GM19193 (cell line): Measurements from ENCODE around the gene IL6R.

Experiments
- POLR2A ChIP-seq: IDR thresholded peaks from 4 replicates; pipeline ENCODE4 v1.6.1; 2011; ENCODE audit not compliant: insufficient read depth, insufficient read length; ENCODE audit errors: extremely low read depth

The IL6R gene

DNA sequence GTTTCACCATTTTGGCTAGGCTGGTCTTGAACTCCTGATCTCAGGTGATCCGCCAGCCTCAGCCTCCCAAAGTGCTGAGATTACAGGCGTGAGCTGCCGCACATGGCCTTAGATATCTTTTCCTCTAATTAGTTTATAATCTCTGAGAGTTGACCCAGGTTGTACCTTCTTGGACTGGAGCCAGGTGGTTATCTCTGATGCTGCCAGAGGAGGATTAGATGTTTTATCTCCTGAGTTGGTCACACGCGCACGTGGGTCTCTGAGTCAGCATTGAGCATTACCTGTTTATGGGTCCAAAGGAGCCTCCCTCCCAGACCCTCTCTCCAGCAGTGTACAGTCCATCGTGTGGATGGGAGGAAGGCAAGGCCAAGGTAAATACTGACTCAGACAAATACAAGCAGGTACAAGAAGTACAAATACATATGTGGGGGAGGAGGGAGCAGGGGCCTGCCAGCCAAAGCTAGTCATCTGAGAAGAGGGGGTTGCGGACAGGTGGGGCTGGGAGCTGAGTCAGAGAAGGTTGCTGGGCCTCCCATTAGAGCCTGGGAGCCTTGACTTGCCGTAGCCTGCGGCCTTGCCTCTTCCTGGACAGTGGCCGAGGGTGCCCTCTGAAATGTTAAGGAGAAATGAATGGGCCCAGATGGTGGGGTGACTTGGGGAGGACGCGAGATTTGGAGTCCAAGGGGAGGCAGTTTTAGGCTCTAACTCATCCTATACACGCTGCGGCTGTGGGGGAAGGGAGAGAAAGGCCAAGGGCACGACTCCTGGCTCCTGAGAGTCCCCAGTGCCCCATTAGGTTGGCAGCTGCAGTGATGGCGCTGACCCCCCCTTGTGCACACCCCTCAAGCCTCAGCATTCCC, 13.1 kb downstream of the IL6R start:
- no peak for TF ChIP-seq POLR2A

DNA sequence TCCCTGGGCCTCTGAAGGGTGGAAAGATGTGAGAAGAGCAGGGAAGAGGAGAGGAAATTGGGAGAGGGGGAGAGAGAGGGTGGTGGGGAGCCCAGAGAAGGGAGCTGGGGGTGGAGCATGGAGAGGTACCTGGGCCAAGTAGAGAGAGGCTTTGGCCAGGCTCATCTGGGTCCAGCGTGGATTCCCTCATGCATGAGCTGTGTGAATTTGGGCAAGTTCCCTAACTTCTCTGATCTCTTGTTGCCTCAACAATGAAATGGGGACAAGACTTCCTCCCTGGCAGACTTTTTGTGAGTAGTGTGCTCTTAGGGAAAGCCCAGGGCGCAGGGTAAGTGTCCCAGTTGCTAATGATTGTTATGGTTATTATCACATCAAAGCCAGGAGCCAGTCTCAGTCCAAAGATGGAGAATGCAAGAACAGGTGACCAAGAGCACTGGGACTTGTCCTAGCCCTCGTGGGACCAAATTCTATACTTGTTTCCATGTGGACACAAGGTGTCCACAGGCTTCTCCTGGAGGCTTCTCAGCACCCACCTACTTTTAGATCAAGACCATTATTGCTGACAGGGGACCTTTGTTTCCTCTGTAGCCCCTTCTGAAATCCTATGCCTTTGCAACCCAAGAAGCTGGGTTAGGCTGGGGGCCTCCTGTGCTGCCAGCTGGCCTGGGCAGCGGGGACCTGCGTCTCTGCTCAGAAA, 13.9 kb downstream of the IL6R start:
- no peak for TF ChIP-seq POLR2A

DNA sequence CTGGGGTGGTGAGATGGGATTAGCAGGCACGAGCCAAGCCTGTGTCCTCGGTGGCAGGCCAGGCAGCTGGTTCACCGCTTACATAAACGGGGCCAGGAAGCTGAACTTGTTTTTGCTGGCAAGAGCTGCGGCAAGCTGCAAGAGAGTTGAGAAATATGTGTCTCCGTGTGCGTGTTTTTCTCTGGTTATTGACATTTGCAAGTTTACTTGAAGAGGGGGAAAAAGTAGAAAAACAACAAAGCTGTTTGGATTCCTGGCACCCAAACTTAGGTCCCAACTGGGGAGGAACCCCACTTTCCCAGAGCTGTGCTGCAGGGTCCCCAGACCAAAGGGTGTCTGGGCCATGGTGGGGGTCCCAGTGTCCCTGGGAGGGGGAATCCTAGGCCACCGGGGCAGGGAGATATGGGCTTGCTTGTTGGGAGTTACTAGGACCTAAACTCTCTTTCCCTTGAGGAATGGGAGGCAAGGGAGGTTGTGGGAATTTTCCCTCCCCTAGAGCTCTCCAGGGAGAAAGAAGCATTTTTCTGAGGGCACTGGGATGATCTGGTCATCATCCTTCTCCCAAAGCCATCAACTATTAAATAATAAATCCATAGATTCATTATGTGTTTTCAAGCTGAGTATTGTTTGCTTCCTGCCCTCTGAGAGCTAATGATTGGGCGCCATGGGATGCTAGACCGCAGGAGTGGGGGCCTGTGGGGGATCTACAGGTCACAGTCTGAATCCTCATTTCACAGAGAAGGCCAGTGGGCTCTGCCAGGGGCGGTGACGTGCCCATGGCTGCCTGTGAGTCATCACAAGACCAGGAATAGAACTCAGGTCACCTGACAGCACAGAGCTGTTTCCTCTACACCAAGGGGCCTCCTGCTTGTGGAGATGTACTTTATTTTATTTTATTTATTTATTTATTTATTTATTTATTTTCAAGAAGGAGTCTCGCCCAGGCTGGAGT, 14.8 kb downstream of the IL6R start:
- TF ChIP-seq POLR2A: no peak

DNA sequence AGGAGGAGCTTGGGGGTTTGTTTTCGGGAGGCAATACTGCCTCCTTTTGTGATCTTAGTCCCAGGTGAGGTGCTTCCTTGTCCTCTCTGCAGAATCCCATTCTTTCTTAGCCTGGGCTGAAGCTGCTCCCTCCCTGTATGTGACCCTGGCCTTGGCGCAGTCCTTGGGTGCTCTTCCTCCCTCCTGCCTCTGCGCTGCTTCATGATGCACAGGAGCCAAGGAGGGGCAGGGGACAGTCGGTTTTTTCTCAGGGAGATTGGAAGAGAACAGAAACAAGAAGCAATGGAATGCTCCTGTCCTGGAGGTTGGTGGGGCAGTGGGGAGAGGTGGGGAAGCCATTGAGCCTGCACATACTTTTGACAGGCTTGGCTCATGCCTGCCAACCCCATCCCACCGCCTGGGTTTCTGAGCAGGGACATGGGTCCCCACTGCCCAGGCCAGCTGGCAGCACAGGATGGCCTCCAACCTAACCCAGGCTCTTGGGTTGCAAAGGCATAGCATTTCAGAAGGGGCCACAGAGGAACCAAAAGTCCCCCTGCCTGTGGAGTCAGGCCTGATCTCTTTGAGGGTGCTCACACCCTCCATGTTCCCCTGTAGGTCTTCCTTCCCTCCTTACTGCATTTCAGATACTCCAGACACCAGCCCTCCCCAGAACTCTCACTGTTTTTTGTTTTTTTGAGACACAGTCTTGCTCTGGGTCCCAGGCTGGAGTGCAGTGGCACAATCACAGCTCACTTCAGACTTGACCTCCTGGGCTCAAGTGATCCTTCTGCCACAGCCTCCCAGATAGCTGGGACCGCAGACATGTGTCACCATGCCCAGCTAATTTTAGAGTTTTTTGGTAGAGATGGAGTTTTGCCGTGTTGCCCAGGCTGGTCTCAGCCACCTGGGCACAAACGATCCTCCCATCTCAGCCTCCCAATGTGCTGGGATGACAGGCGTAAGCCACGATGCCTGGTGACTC, 16.1 kb downstream of the IL6R start:
- TF ChIP-seq POLR2A: no peak

DNA sequence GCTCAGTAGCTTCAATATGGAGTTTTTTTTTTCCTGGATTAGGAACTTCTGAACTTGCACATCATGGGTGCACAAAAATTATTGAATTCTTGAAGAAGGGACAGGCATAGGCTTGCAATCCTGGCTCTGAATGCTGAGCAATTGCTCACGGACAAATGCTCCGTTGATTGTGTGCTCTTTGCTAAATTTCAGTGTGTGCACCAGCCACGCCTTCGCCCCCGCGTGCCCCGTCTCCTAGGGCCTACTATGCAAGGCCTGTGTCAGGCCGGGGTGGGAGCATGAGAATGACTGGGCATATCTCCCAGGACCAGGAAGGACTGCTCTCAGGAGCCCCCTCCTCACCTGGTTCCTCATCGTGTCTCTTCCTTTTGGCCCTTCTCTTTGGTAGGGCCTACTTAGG, 17.4 kb downstream of the IL6R start:
- TF ChIP-seq POLR2A: no peak

DNA sequence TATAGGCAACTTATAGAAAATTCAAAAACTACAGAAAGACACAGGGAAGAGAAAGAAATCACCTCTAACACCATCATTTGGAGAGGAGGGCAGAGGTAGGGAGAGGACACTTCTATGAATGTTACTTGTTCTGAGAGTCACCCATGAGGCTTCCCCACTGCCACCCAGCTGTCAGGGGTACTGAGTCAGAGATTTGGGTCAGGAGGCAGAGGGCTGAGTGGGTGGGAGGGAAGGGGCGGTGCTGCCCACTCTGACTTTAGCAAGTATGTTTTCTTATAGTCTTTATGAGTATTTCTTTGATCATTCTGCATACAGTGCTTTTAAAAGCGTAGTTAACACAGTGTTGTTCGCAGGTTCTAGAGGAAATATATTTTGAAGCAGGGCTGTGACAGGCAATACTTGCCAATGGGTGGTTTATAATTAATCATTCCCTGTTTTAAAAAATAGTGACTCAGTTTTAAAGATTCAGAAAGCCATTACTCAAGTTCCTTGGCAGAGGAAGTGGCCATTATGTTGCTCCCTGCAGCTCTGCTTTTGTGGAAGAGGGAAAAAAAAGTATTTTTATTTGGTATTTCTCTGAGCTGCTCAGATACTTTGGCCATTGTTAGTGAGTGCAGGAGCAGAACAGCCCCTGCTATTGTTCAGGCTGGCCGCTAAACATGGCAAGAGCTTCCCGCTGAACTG, 18.3 kb downstream of the IL6R start:
- TF ChIP-seq POLR2A: no peak

DNA sequence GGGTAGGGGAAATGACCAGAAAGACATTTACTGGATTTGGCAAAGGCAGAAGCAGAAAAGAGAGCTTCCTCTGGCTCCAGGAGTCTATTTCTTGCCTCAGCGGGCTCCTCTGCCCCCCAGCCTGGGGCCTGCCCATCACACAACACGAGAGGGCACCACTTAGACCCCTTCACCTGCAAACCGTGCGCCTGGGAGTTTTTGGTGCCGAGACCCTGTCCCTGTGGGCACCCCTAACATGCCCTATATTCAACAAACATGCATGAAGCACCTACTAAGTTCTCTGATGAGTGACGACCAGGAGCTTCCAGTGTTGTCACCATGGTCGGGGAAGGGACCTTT, 18.8 kb downstream of the IL6R start:
- no peak for TF ChIP-seq POLR2A

DNA sequence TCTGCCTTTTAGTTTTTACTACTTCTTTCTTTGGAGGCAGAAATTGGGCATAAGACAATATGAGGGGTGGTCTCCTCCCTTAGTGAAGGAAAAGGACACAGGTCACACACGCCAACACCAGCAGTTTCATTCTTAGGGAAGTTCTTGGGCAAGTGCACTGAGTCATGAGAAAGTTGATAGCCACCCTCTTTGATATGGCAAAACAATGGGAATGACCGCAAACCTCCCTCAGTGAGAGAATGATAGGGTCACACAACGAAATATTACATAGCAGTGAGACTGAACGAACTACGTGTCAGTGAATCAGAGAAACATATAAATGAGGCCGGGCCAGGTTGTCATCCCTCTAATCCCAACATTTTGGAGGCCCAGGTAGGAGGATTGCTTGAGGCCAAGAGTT, 20.0 kb downstream of the IL6R start:
- TF ChIP-seq POLR2A: no peak

DNA sequence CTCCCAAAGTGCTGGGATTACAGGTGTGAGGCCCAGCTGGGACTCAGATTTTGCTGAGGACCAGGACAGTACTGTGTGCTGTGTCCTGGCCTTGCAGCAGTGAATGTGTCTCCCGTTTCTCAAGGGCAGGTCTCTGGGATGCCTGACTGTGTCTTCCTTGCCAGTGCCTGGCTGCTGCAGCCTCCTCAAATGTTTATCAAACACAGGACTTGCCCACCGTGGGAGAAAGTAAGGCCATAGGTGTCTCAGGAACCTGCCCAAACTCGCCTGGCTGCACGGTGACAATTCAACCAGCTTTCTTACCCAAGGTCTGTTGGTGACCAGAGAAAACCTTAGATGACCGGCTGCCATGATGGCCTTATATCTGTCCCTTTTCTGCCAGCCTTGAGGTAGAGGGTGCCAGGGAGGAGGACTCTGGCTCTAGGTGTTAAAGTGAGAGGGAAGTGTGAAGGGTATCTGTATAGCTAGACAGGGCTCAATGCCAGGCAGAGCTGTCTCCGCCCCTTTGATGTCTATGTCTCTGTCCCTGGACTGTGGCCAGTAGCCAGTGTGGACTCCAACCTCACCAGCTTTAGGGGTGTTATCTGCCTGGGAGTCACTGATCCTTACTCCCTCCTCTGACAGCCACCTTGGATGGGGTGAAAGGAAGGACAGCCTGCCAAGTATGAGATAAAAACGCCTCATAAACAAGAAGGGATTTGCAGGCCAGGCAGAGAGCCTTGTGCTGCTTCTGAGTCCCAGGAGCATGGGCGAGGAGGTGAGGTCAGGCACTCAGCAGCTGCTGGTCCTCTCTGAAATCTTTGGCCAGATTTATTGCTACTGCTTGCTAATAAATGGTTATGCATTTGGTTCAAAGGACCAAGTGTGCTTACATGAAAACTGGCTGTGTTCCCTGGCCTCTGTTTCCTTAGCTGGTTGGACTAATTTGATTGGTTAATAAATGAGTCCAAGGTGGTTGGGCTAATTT, 22.3 kb downstream of the IL6R start:
- no peak for TF ChIP-seq POLR2A

DNA sequence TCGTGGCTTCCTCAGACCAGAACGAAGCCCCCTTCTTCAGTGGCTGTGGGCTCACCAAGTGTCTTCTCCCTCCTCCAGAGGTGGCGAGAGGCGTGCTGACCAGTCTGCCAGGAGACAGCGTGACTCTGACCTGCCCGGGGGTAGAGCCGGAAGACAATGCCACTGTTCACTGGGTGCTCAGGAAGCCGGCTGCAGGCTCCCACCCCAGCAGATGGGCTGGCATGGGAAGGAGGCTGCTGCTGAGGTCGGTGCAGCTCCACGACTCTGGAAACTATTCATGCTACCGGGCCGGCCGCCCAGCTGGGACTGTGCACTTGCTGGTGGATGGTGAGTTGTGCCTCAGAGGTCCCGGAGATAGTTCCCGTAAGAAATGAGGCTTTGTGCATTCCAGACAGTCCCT, 24.0 kb downstream of the IL6R start:
- TF ChIP-seq POLR2A: no peak

DNA sequence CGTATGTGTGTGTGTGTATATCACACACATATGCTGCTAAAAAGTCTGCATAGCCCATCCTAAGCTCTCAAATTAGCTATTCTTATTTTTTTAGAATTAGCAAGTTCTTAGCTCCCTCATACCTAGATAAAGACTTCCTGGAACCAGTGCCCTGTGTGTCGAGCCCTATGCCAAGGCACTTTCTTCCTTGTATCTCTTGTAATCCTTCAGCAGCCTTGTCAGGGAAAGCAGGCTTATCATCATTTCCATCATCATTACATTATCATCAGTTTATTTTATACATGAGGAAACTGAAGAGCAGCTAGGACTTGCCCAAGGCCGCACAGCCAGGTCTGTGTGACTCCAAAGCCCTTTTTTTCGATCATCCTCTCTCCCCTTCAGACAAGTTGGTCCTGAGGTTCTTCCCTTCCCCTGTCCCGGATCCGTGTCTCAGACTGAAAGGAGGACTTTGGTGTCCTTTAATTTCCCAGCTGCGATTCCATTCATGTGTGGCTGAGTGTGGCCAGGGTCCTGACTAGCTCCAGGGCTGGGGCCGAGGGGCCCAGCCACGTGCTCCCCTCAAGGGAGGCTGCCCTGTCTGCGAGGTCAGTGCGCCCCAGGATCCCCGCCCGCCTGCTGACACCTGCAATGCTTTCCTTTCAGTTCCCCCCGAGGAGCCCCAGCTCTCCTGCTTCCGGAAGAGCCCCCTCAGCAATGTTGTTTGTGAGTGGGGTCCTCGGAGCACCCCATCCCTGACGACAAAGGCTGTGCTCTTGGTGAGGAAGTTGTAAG, 24.9 kb downstream of the IL6R start:
- TF ChIP-seq POLR2A: no peak

DNA sequence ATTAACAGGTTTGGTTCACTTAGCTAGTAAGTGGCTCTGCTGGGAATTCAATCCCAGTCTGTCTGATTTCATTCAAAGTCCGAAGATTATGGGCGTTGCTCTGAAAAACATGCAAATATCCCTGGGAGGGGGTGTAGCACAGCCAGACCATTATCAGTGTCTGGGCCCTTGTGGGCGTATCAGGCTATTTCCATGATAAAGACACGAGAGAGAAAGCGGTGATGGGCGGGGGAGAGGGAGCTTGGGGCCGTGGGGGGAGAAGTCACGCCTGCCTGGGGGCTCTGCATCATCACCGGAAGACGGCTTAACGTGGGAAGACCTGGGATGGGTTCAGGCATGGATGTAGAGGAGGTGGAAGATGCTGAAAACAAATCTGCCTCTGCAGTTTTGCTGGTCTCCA, 25.8 kb downstream of the IL6R start:
- TF ChIP-seq POLR2A: no peak
